Activated naive CD4-positive, alpha-beta T cell treated with anti-CD3 and anti-CD28 coated beads for 36 hours (primary cell): ENCODE results near the gene STK16. TPM values are rescaled to one million over a fixed set of nuclear protein-coding genes. Genes with fewer than 3 reads are reported as not detected.
A peak's percentile ranks its signal among the peaks of the same experiment; 100 is the strongest.

Experiments
- CTCF ChIA-PET: fragments of 350-600 bp; sonication (Branson Sonifier 250); formaldehyde crosslinking; loops from one replicate; lab custom pipeline; 2021; ENCODE audit warnings: antibody characterized with exemption; lab: Charles Lee
- DNase-seq: peaks from one replicate; pipeline ENCODE4 v3.0.0-alpha.2; 2020
- H3K27ac Mint-ChIP-seq: one replicate; pipeline ENCODE4 v1.8.0; 2021; ENCODE audit warnings: mild to moderate bottlenecking, mixed read lengths
- H3K27me3 Mint-ChIP-seq: one replicate; pipeline ENCODE4 v1.8.0; 2021; ENCODE audit warnings: low read depth, mixed read lengths
- H3K36me3 Mint-ChIP-seq: one replicate; pipeline ENCODE4 v1.8.0; 2021; ENCODE audit warnings: low read depth, mixed read lengths
- H3K4me1 Mint-ChIP-seq: one replicate; pipeline ENCODE4 v1.8.0; 2021; ENCODE audit warnings: low read depth, mixed read lengths
- H3K4me3 Mint-ChIP-seq: one replicate; pipeline ENCODE4 v1.8.0; 2021; ENCODE audit warnings: mild to moderate bottlenecking, moderate library complexity, mixed read lengths
- H3K9me3 Mint-ChIP-seq: one replicate; pipeline ENCODE4 v1.8.0; 2021; ENCODE audit warnings: mixed read lengths
- intact Hi-C: fragments of 100-400 bp; cut with micrococcal nuclease; formaldehyde crosslinking; loops from one replicate; pipeline ENCODE4 v1.15.1; 2023
- total RNA-seq, 2 experiments: library from RNA; stranded (reverse); gene quantifications; one replicate each; pipeline ENCODE4 v1.2.3, GENCODE V29; 2021

STK16 gene
- total RNA-seq, 2 experiments from 2014 or later, result 33.7 to 35.5 TPM

GRCh38 chr2:219277703-219278654, 32.7 kb downstream of the STK16 start:
- Mint-ChIP-seq H3K9me3 (no peaks in the 10 kb centered on the region), H3K36me3 (peaks cover 2% of the 10 kb centered on the region), H3K4me3 (peak overlapping the region; percentile 92), H3K4me1 (peaks cover 37% of the 10 kb centered on the region), H3K27me3 (no peaks in the 10 kb centered on the region), H3K27ac (peak overlapping the region; percentile 95)
- CTCF ChIA-PET, result interaction anchor here (0.6 to 10.6 kb wide), 31 partner anchors 7 to 610 kb away, joined by 3 to 196 read pairs (median 5); partner anchors contain the start of genes ANKZF1, ATG9A, GLB1L and STK16
- intact Hi-C loops, result loop anchor here (1.0 to 10.0 kb wide), 3 partner anchors 74 to 1053 kb away; no protein-coding TSS in a partner anchor
- DNase-seq, result peak; percentile 85

- Mint-ChIP-seq H3K4me3 (peak overlapping the region; percentile 92), H3K4me1 (peaks cover 37% of the 10 kb centered on the region), H3K27ac (peak overlapping the region; percentile 95), H3K36me3 (peaks cover 5% of the 10 kb centered on the region), H3K9me3 (no peaks in the 10 kb centered on the region), H3K27me3 (no peaks in the 10 kb centered on the region)
- CTCF ChIA-PET, result interaction anchor here (0.7 to 10.6 kb wide), 17 partner anchors 12 to 611 kb away, joined by 3 to 196 read pairs (median 8); partner anchors contain the start of genes ANKZF1, ATG9A, GLB1L and STK16
- intact Hi-C loops, result loop anchor here (1.0 to 10.0 kb wide), 17 partner anchors 17 to 1054 kb away; partner anchors contain the start of genes ANKZF1, ATG9A, CHPF and CNOT9
- DNase-seq, result no peak
Observed at GRCh38 chr2:219278655-219279150, 33.4 kb downstream of the STK16 start.

GRCh38 chr2:219279151-219279915, 34.1 kb downstream of the STK16 start, which contains the start of gene DNAJB2:
Gene DNAJB2 (plus strand): TSS chr2:219279366. CDS start chr2:219279834, 468 bp downstream.
- Mint-ChIP-seq H3K27me3 (no peaks in the 10 kb centered on the region), H3K4me3 (peak within 1 kb of the TSS; percentile 92), H3K36me3 (peaks cover 5% of the 10 kb centered on the region), H3K4me1 (peaks cover 37% of the 10 kb centered on the region), H3K9me3 (no peaks in the 10 kb centered on the region), H3K27ac (peak within 1 kb of the TSS; percentile 95)
- peak; percentile 99 for DNase-seq
- intact Hi-C loops, result loop anchor here (1.0 to 10.0 kb wide), 16 partner anchors 16 to 1055 kb away; partner anchors contain the start of genes ANKZF1, ATG9A, CHPF and CNOT9
- CTCF ChIA-PET, result interaction anchor here (0.7 to 10.6 kb wide), 13 partner anchors 14 to 611 kb away, joined by 3 to 196 read pairs (median 9); partner anchors contain the start of genes GLB1L, STK16 and ZFAND2B

DNA sequence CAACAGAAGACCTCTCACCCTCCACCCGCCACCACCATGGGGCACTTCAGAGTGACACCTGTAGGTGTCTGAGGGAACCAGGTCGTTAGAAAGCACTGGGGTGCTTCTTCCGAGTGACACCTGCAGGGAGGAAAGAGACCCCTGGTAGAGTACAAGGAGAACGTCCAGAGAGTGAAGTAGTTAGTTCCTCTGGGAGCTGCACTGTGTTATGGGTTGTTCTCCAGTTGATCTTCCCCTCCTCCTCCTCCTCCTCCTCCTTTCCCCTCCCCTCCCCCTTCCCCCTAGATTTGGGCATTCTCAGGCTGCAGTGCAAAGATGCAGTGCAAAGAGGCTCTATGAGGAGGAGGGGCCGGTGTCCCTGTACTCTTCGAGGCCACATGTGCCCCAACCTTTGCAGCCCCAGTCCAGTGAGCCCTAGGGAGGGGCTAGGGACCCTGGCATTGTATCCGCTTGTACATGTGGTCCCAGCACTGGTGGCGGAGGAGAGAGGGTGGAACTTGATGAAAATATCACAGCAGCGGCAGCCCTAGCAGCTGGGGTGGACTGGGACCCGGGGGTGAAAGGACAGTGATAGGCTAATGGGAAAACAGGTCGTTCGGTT, 34.7 kb downstream of the STK16 start:
- Mint-ChIP-seq H3K4me3 (peak overlapping the region; percentile 92), H3K27ac (peak overlapping the region; percentile 90), H3K36me3 (peaks cover 5% of the 10 kb centered on the region), H3K4me1 (peaks cover 37% of the 10 kb centered on the region), H3K9me3 (no peaks in the 10 kb centered on the region), H3K27me3 (no peaks in the 10 kb centered on the region)
- CTCF ChIA-PET, result interaction anchor here (1.6 to 10.6 kb wide), 4 partner anchors 13 to 121 kb away, joined by 3 to 196 read pairs (median 32); no protein-coding TSS in a partner anchor
- DNase-seq, result no peak
- intact Hi-C loops, result loop anchor here (1.0 to 10.0 kb wide), 16 partner anchors 15 to 1055 kb away; partner anchors contain the start of genes ANKZF1, ATG9A, CHPF and CNOT9

- peaks cover 7% of the 10 kb centered on the region for H3K36me3 Mint-ChIP-seq
- CTCF ChIA-PET, result interaction anchor here (0.8 to 10.6 kb wide), 5 partner anchors 13 to 121 kb away, joined by 3 to 196 read pairs (median 5); no protein-coding TSS in a partner anchor
- peaks cover 39% of the 10 kb centered on the region for H3K4me1 Mint-ChIP-seq
- no peak for DNase-seq
- no peaks in the 10 kb centered on the region for H3K9me3 Mint-ChIP-seq
- no peaks in the 10 kb centered on the region for H3K27me3 Mint-ChIP-seq
- peak overlapping the region; percentile 92 for H3K4me3 Mint-ChIP-seq
- intact Hi-C loops, result no loop called here
- H3K27ac Mint-ChIP-seq, result peak overlapping the region; percentile 90
Observed at GRCh38 chr2:219280651-219281050, 35.4 kb downstream of the STK16 start.

DNA sequence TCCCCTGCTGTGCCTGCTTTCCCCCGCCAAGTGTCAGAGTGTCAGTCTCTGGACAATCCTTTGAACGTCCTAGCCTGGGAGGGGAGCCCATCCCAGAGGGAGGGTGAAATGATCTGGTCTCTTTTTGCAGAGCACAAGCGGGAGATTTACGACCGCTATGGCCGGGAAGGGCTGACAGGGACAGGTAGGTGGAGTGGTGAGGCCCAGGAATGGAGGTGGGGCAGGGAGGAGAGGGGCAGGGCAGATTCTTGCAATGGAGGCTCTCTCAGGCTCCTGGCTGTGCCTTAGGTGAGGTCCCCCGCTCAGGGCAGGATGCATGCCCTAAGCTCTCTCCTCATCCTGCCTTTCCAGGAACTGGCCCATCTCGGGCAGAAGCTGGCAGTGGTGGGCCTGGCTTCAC, 36.3 kb downstream of the STK16 start:
- Mint-ChIP-seq H3K36me3 (peaks cover 7% of the 10 kb centered on the region), H3K27ac (no peak overlapping the region), H3K9me3 (no peaks in the 10 kb centered on the region), H3K4me1 (peaks cover 39% of the 10 kb centered on the region), H3K27me3 (no peaks in the 10 kb centered on the region), H3K4me3 (no peak overlapping the region)
- DNase-seq, result no peak
- intact Hi-C loops, result no loop called here
- CTCF ChIA-PET, result interaction anchor here (1.5 to 10.6 kb wide), 5 partner anchors 12 to 122 kb away, joined by 3 to 196 read pairs (median 6); no protein-coding TSS in a partner anchor

GRCh38 chr2:219282375-219282774, 37.1 kb downstream of the STK16 start:
- no peak overlapping the region for H3K27ac Mint-ChIP-seq
- H3K36me3 Mint-ChIP-seq, result peaks cover 8% of the 10 kb centered on the region
- CTCF ChIA-PET, result interaction anchor here (0.9 to 10.6 kb wide), 5 partner anchors 11 to 123 kb away, joined by 3 to 196 read pairs (median 6); no protein-coding TSS in a partner anchor
- DNase-seq, result no peak
- H3K4me3 Mint-ChIP-seq, result no peak overlapping the region
- H3K4me1 Mint-ChIP-seq, result peaks cover 38% of the 10 kb centered on the region
- intact Hi-C loops, result no loop called here
- no peaks in the 10 kb centered on the region for H3K9me3 Mint-ChIP-seq
- no peaks in the 10 kb centered on the region for H3K27me3 Mint-ChIP-seq

DNA sequence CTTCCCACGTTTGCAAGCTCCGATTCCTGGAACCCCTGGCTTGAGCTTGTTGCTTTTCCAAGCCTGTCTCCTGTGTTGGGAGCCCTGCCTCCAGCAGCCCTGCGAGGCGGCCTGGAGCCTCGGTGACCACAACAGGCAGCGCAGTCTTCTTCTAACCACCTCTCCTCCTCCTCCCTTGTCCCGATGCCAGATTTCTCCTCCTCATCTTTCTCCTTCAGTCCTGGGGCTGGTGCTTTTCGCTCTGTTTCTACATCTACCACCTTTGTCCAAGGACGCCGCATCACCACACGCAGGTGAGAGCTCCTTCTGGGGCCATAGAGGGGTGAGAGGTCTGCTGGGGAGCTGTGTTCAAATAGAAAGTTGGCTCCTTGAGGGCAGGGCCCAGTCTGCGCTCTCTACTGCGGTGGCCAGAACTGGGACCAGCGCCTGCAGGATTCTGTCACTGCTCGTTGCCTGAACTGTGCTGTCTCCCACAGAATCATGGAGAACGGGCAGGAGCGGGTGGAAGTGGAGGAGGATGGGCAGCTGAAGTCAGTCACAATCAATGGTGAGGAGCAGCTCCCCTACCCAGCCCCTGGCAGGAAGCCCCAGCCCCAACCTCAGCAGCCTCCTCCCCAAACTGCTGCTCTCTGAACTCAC, 37.8 kb downstream of the STK16 start:
- peak overlapping the region; percentile 27 for H3K27ac Mint-ChIP-seq
- peaks cover 31% of the 10 kb centered on the region for H3K4me1 Mint-ChIP-seq
- H3K36me3 Mint-ChIP-seq, result peaks cover 8% of the 10 kb centered on the region
- CTCF ChIA-PET, result interaction anchor here (1.5 to 10.6 kb wide), 4 partner anchors 10 to 123 kb away, joined by 3 to 196 read pairs (median 32); no protein-coding TSS in a partner anchor
- DNase-seq, result no peak
- no peak overlapping the region for H3K4me3 Mint-ChIP-seq
- intact Hi-C loops, result no loop called here
- H3K9me3 Mint-ChIP-seq, result no peaks in the 10 kb centered on the region
- no peaks in the 10 kb centered on the region for H3K27me3 Mint-ChIP-seq

DNA sequence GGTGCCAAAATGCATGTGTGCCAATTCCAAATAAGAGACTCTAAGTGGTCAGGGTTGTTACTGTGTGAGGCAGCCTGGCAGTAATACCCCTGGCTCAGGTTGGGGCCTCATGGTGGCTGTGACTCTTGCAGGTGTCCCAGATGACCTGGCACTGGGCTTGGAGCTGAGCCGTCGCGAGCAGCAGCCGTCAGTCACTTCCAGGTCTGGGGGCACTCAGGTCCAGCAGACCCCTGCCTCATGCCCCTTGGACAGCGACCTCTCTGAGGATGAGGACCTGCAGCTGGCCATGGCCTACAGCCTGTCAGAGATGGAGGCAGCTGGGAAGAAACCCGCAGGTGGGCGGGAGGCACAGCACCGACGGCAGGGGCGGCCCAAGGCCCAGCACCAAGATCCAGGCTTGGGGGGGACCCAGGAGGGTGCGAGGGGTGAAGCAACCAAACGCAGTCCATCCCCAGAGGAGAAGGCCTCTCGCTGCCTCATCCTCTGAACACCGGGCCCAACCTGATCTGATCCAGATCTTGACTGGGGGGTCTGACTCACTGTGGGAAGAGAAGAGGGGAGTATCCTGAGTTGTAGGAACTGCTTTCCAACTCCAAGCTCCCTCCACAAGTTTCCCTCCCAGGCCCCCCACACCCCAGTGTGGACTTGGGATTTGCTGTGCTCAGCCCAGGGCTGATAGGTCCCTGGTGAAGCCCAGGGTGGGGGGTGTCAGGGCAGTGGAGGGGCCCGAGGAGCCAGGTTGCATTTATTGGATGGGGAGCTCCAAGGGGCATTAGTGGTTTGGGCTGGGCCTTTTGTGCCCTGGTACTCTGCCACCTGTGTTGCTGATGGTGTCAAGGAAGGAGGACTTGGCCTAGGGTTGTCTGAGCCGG, 39.5 kb downstream of the STK16 start:
- peaks cover 21% of the 10 kb centered on the region for H3K4me1 Mint-ChIP-seq
- H3K27me3 Mint-ChIP-seq, result no peaks in the 10 kb centered on the region
- H3K4me3 Mint-ChIP-seq, result no peak overlapping the region
- DNase-seq, result no peak
- intact Hi-C loops, result no loop called here
- H3K36me3 Mint-ChIP-seq, result peaks cover 8% of the 10 kb centered on the region
- H3K27ac Mint-ChIP-seq, result no peak overlapping the region
- no peaks in the 10 kb centered on the region for H3K9me3 Mint-ChIP-seq
- CTCF ChIA-PET, result interaction anchor here (0.5 to 10.6 kb wide), 4 partner anchors 8 to 146 kb away, joined by 3 to 196 read pairs (median 6); no protein-coding TSS in a partner anchor

GRCh38 chr2:219285373-219285735, 40.1 kb downstream of the STK16 start:
- Mint-ChIP-seq H3K36me3 (peaks cover 8% of the 10 kb centered on the region), H3K27ac (no peak overlapping the region)

More at GRCh38 chr2:219285373-219285735, 40.1 kb downstream of the STK16 start:
- H3K27me3 Mint-ChIP-seq, result no peaks in the 10 kb centered on the region
- H3K4me3 Mint-ChIP-seq, result no peak overlapping the region
- DNase-seq, result no peak
- H3K4me1 Mint-ChIP-seq, result peaks cover 15% of the 10 kb centered on the region
- CTCF ChIA-PET, result interaction anchor here (1.5 to 10.6 kb wide), 2 partner anchors 8 kb away, joined by 6 to 196 read pairs; no protein-coding TSS in a partner anchor
- H3K9me3 Mint-ChIP-seq, result no peaks in the 10 kb centered on the region
- intact Hi-C loops, result no loop called here
